Measurements from ENCODE around the gene RUBCN.

Gene RUBCN

DNA sequence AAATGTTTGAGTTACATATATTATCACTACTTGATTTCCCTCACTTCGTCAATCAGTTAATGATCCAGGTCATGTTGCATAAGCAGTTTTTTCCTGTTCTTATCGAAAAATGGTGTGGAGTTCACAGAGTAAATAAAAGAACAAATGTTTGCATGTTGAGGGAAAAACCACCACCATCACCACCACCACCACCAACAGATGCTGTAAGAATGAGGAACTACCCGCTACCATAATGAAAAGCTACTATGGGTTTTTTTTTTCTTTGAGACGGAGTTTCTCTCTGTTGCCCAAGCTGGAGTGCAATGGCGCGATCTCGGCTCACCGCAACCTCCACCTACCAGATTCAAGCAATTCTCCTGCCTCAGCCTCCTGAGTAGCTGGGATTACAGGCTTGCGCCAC is 27.6 kb downstream of the RUBCN start:
- TF ChIP-seq, protein P1, sequence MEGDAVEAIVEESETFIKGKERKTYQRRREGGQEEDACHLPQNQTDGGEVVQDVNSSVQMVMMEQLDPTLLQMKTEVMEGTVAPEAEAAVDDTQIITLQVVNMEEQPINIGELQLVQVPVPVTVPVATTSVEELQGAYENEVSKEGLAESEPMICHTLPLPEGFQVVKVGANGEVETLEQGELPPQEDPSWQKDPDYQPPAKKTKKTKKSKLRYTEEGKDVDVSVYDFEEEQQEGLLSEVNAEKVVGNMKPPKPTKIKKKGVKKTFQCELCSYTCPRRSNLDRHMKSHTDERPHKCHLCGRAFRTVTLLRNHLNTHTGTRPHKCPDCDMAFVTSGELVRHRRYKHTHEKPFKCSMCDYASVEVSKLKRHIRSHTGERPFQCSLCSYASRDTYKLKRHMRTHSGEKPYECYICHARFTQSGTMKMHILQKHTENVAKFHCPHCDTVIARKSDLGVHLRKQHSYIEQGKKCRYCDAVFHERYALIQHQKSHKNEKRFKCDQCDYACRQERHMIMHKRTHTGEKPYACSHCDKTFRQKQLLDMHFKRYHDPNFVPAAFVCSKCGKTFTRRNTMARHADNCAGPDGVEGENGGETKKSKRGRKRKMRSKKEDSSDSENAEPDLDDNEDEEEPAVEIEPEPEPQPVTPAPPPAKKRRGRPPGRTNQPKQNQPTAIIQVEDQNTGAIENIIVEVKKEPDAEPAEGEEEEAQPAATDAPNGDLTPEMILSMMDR (IDR thresholded peaks at IDR 0.05; ENCODE audit: borderline replicate concordance, control extremely low read depth, extremely low read depth, insufficient read depth, missing control alignments): no peak
- in situ Hi-C loops (cut with MboI; ENCODE audit: low sequenced_read_pairs, unreplicated experiment): no loop called here
- DNase-seq (ENCODE audit: low spot score): no peak

DNA sequence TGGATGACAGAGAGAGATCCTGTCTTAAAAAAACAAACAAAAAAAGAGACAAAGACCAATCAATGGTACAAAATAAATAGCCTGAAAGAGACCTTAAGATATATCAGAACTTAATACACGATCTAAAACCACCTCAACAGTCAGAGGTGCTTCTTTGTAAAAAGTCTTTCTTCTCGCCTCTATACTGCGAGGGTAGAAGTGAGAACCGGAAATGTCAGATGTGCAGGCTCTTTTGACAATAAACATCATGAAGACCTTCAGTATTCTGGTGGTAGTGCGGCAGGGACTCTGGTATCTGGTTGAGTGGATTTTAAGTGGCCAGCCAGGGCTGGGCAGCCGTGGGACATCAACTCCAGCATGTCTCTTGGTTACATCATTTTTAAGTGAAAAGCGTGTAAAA is 30.0 kb downstream of the RUBCN start:
- DNase-seq (ENCODE audit: low spot score): no peak
- TF ChIP-seq, protein P1 (IDR thresholded peaks at IDR 0.05; ENCODE audit: borderline replicate concordance, control extremely low read depth, extremely low read depth, insufficient read depth, missing control alignments): no peak
- in situ Hi-C loops (cut with MboI; ENCODE audit: low sequenced_read_pairs, unreplicated experiment): no loop called here

DNA sequence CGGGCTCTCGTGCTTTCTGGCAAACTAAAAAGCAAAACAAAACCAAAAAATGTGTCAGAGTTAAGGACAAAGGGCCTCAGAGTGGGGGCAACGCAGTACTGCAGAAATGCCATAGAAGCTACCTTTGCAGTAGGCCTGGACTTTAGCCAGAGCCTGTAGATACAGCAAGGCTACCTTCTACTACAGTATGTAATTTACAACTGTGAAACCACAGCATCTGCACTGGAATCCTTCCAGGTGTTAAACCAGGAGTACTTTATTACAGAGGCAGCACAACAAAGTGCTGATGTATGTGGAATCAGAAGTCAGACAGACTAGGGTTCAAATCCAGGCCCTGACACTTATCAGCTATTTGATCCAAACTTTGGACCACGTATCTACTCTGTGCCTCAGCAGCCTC is 34.9 kb downstream of the RUBCN start:
- no peak for DNase-seq (ENCODE audit: low spot score)
- in situ Hi-C loops (cut with MboI; ENCODE audit: low sequenced_read_pairs, unreplicated experiment): no loop called here
- TF ChIP-seq, protein P1 (IDR thresholded peaks at IDR 0.05; ENCODE audit: borderline replicate concordance, control extremely low read depth, extremely low read depth, insufficient read depth, missing control alignments): no peak

DNA sequence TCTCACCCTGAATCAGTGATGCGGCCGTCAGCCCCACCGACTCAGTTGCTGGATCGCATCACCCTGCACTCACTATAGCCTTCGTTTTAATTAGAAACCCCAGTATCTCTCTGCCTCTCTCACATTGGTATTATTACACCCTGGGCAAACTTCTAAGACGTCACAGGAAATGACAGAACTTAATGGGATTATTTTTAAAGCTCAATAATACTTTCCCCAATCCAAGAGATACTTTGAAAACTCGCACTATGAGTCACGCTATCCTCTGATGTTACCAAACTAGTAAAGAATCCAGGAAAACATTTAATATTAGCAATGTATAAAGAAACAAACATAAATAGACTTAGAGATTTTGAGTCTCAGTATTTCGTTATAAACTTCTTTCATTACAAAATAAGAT is 36.6 kb downstream of the RUBCN start:
- in situ Hi-C loops (cut with MboI; ENCODE audit: low sequenced_read_pairs, unreplicated experiment): no loop called here
- DNase-seq (ENCODE audit: low spot score): no peak
- TF ChIP-seq, protein P1 (IDR thresholded peaks at IDR 0.05; ENCODE audit: borderline replicate concordance, control extremely low read depth, extremely low read depth, insufficient read depth, missing control alignments): no peak

DNA sequence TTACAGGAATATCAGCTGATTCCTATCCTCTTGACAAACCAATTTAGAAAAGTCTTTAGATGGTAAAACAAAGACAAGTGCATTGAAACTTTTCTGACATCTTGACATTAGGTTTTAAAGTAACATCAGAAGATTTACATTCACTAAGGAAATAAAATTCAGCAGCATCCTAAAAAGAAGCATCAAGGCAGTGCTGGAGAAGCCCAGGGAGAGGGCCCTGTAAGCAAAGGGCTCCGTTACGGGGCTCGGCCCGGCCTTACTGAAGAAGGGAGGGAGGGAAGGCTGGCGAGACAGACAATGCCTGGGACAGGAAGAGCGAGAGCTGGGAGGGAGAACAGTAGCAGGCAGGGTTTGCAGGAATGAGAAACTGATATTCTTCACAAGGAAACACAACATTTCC is 39.3 kb downstream of the RUBCN start:
- in situ Hi-C loops (cut with MboI; ENCODE audit: low sequenced_read_pairs, unreplicated experiment): no loop called here
- DNase-seq (ENCODE audit: low spot score): no peak
- TF ChIP-seq, protein P1 (IDR thresholded peaks at IDR 0.05; ENCODE audit: borderline replicate concordance, control extremely low read depth, extremely low read depth, insufficient read depth, missing control alignments): no peak

DNA sequence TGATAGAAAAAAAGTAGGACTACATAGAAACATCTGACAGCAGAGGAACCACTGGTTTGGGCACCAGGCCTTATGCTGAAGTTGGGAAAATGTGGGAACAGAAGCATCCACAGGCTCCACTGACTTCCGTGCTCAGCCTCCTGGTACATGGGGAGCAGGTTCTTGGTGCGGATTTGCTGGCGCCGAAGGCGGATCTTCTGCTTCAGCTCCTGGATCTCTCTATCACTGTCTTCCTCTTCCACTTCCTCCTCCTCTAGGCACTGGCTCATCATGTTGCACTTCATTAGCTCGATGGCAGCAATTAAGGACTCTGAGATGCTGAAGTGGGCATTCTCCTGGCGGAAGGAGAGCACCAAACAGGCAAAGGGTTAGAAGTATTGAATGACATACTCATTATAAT is 42.5 kb downstream of the RUBCN start:
- TF ChIP-seq, protein P1 (IDR thresholded peaks at IDR 0.05; ENCODE audit: borderline replicate concordance, control extremely low read depth, extremely low read depth, insufficient read depth, missing control alignments): no peak
- in situ Hi-C loops (cut with MboI; ENCODE audit: low sequenced_read_pairs, unreplicated experiment): no loop called here
- DNase-seq (ENCODE audit: low spot score): no peak

DNA sequence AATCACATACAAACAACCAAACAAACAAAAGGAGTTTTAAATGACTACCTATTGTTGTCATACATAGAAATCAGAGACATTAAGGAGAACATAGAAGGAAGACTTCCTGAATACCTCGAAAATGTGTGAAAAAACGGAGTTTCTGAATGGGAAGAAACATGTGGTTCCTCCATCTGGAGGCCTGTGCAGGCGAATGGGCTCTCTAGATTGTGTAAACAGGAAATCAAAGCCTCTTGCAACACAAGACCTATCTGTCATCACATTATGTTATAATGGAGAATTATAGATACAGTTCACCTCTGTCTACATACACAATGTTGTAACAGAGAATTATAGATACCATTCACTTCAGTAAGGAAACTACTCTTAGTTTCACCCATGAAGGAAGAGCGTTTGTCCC is 44.1 kb downstream of the RUBCN start:
- in situ Hi-C loops (cut with MboI; ENCODE audit: low sequenced_read_pairs, unreplicated experiment): no loop called here
- DNase-seq (ENCODE audit: low spot score): no peak
- TF ChIP-seq, protein P1 (IDR thresholded peaks at IDR 0.05; ENCODE audit: borderline replicate concordance, control extremely low read depth, extremely low read depth, insufficient read depth, missing control alignments): no peak
